HK-2 (cell line): ENCODE data around the gene NFATC3.
A peak's percentile ranks its signal among the peaks of the same experiment; 100 is the strongest.

Experiments
- DNase-seq: peaks from one replicate; pipeline ENCODE4 v3.0.0-alpha.2; 2018; ENCODE audit not compliant: unreplicated experiment

The NFATC3 gene

DNA sequence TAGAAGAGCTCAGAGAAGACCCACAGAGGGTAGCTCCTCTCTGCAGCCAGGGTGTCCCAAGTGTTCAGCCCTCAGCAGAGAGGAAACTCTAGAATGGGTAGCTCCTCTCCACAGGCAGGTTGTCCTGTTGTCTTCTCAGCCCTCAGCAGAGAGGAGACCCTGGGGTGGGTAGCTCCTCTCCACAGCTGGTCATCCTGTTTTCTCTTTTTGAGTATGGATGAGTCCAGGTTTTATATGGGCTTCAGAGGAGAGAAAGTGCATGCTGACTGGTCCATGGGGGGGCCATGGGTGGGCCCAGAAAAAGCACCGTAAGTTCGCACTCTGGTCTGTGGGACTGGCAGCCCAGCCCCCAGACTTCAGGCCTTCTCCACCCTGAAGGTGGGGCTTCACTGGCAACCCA, 102.3 kb downstream of the NFATC3 start:
- no peak for DNase-seq

GRCh38 chr16:68188170-68188569, 103.0 kb downstream of the NFATC3 start:
- no peak for DNase-seq

DNA sequence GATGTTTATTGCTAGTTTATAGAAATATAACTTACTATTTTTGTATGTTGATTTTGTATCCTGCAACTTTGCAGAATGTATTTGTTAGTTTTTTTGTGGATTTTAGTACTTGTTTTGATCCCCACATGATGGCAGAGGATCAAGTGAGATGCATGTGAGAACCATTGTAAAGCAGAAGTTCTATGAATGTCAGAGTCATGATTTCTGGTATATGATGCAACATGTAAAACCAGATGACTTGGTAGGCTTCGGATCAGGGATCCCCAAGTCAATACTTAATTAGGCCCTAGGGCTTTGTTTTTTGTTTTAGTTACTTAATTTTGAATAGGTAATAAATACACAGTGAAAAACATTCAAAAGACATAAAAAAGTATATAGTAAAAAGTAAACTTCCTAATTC, 104.9 kb downstream of the NFATC3 start:
- DNase-seq = no peak

- no peak for DNase-seq
These were observed 105.8 kb downstream of the NFATC3 start for GRCh38 chr16:68190736-68191510.

DNA sequence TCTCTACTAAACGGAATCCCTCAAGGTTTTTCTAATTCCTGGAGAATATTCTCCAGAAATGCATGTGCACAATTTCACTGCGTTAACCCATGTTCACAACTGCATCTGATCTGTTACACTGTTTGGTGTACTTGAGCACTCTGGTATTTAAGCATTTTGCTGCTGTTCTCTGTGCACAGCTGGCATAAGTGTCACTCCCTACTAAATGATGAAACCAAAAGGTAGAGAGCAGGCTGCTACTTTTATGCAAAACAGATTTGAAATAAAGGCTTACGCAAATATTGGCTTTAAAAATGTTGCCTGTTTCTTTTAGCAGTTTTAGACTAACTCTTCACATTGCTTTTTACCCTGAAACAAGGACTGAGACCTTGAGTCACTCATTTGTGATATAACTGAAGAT, 109.1 kb downstream of the NFATC3 start:
- no peak for DNase-seq

- peak; percentile 66 for DNase-seq
These were observed 112.1 kb downstream of the NFATC3 start for GRCh38 chr16:68197250-68197649.

GRCh38 chr16:68200088-68200783, 115.1 kb downstream of the NFATC3 start:
- DNase-seq = no peak

GRCh38 chr16:68202091-68202519, 116.9 kb downstream of the NFATC3 start:
- no peak for DNase-seq

DNA sequence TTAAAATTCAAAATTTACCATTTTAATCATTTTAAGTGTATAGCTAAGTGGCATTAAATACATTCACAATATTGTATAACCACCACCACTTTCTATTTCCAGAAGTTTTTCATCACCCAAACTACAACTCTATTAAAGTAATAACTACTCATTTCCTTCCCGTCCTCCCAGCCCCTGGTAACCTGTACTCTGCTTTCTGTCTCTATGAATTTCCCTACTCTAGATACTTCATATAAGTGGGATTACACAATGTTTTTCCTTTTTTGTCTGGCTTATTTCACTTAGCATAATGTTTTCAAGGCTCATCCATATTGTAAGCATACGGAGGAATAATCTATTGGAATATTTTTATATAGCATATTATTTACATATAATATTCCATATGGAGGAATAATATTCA, 121.1 kb downstream of the NFATC3 start:
- no peak for DNase-seq

DNA sequence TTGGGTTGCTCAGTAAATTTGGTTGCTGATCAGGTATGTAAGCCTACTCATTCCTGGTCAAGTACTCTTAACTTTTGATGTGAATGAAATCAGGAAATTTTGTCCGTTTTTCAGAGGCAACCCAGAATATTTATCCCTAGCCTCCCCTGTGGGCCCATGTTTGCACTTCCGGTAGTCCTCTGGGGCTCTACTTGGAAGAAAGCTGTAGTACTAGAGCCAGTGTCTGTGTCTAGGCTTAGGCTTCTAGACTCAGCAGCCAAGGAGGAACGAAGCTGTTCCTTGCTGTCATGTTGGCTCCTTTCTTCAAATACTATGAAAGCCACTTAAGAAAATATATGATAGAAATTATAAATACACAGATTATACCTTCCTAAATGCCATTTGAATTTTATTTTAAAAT, 129.6 kb downstream of the NFATC3 start:
- no peak for DNase-seq

DNA sequence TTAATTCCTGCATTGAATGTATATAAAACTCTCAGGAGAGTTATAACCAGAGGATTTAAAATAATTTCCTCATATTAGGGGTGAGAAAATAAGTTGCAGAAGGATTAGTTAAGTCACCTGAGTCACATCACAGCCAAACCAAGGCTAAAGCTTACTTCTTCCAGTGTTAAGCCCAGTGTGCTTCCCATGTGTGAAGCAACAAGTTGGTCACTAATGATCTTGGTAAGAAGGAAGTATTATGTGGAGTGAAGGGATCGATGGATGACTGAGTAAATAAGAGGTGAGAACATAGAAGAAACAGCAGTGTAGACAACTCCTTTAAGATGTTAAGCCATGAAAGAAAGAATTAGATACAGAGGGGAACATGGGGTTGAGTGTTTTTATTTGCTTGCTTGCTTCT, 130.1 kb downstream of the NFATC3 start:
- DNase-seq = no peak

- no peak for DNase-seq
These were observed 131.1 kb downstream of the NFATC3 start for GRCh38 chr16:68216240-68216639.

- DNase-seq = no peak
These were observed 132.3 kb downstream of the NFATC3 start for GRCh38 chr16:68217506-68217905.

GRCh38 chr16:68219725-68220351, 134.7 kb downstream of the NFATC3 start:
- DNase-seq = no peak

DNA sequence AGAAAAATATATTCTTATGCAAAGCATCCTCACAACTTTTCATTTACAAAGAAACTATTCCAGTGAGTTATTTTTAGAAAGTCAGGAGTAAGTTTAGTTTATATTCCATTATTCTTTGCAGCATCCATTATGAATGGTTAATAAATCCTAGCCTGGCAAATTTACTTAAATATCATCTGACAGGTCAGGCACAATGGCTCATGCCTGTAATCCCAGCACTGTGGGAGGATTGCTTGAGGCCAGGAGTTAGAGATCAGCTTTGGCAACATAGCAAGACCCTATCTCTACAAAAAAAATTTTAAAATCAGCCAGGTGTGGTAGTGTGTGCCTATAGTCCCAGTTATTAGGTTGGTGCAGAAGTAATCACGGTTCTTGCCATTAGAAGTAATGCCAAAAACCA, 137.9 kb downstream of the NFATC3 start:
- no peak for DNase-seq

GRCh38 chr16:68226116-68226515, 140.9 kb downstream of the NFATC3 start:
- DNase-seq = no peak

- no peak for DNase-seq
These were observed 142.1 kb downstream of the NFATC3 start for GRCh38 chr16:68227183-68227793.

DNA sequence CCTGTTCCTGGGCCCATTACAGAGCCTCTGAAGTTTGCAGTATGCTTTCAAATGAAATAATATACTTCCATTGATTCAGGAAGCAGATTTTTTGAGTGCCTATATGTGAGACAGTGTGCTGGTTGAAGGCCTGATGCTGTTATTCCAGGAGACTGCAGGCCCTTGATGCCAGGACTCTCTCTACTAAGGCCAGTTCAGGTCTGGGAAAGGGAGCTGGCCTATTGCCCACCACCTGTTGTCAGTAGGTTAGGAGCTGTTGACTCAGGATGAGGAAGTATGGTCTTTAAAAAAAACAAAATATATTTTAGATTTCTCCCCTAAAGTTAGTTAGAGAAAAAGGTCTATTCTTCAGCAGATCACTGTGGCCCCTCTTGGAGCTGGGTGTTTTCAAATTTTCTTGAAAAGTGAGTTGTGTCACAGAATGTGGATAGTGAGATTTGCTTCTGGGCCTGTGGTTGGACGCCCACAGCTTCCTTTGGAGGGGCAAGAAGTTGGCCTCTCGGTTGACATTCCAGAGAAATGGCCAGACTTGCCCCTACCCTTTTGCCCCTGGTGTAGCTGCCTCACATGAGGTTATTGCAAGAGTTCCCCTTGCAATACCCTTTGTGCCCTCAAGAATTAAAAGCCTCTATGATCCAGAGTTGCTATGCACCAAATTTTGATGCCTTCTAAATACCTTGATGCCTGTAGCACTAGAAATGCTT, 142.8 kb downstream of the NFATC3 start:
- no peak for DNase-seq

GRCh38 chr16:68228652-68229051, 143.5 kb downstream of the NFATC3 start:
- DNase-seq = no peak

- DNase-seq = peak; percentile 54
These were observed 144.4 kb downstream of the NFATC3 start for GRCh38 chr16:68229431-68230175.

DNA sequence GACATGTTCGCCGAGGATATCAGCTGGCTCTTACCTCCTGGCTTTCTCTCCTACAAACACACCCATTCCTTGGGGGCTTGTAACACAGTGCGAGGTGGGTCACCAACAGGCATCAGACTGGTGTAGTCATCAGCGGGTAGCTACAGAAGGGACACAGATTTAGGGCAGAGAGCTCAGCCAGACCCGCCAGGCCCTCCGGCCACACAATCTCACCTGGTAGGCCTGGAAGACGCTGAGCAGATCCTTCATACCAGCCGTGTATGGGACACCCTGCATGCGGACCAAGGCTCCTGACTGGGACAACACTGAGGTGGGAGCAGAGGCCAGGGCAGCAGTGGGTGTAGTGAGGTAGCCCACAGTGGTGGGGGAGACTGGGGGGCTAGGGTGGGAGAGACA, 145.0 kb downstream of the NFATC3 start:
- DNase-seq = no peak
